ENCODE data around the gene BPI.

BPI gene

GRCh38 chr20:38267296-38267695 lies 36.7 kb upstream of the BPI start:
- Histone ChIP-seq H3K27me3 (ENCODE audit: control insufficient read depth in 1 of 2, insufficient read depth in 2 of 2, low read length in 2 of 2) (no peaks in the 10 kb centered on the region), H3K4me1 (ENCODE audit: insufficient read depth, low read length) (peaks cover 4% of the 10 kb centered on the region), H3K27ac (ENCODE audit: low read depth, low read length) (no peak overlapping the region), H3K9me3 (ENCODE audit: low read length) (peaks cover 3% of the 10 kb centered on the region), H3K4me3 (ENCODE audit: low read depth in 1 of 2, low read length in 2 of 2) (no peak overlapping the region), H3K9ac (ENCODE audit: low read length) (no peak overlapping the region), H3K36me3 (ENCODE audit: insufficient read depth, low read length) (no peaks in the 10 kb centered on the region)

GRCh38 chr20:38267901-38268514 lies 35.9 kb upstream of the BPI start:
- Histone ChIP-seq H3K9me3 (ENCODE audit: low read length) (peaks cover 3% of the 10 kb centered on the region), H3K36me3 (ENCODE audit: insufficient read depth, low read length) (no peaks in the 10 kb centered on the region), H3K4me1 (ENCODE audit: insufficient read depth, low read length) (peaks cover 4% of the 10 kb centered on the region), H3K9ac (ENCODE audit: low read length) (no peak overlapping the region), H3K27me3 (ENCODE audit: control insufficient read depth in 1 of 2, insufficient read depth in 2 of 2, low read length in 2 of 2) (no peaks in the 10 kb centered on the region), H3K27ac (ENCODE audit: low read depth, low read length) (no peak overlapping the region), H3K4me3 (ENCODE audit: low read depth in 1 of 2, low read length in 2 of 2) (no peak overlapping the region)

- no peak overlapping the region for H3K4me3 ChIP-seq (ENCODE audit: low read depth in 1 of 2, low read length in 2 of 2)
- no peak overlapping the region for H3K27ac ChIP-seq (ENCODE audit: low read depth, low read length)
- no peaks in the 10 kb centered on the region for H3K36me3 ChIP-seq (ENCODE audit: insufficient read depth, low read length)
- H3K9me3 ChIP-seq (ENCODE audit: low read length), result peaks cover 3% of the 10 kb centered on the region
- no peak overlapping the region for H3K9ac ChIP-seq (ENCODE audit: low read length)
- no peaks in the 10 kb centered on the region for H3K27me3 ChIP-seq (ENCODE audit: control insufficient read depth in 1 of 2, insufficient read depth in 2 of 2, low read length in 2 of 2)
- peaks cover 4% of the 10 kb centered on the region for H3K4me1 ChIP-seq (ENCODE audit: insufficient read depth, low read length)
These were observed 34.9 kb upstream of the BPI start for GRCh38 chr20:38269040-38269439.

GRCh38 chr20:38269715-38270114 lies 34.2 kb upstream of the BPI start:
- H3K4me1 ChIP-seq (ENCODE audit: insufficient read depth, low read length), result peaks cover 4% of the 10 kb centered on the region
- no peaks in the 10 kb centered on the region for H3K36me3 ChIP-seq (ENCODE audit: insufficient read depth, low read length)
- H3K9me3 ChIP-seq (ENCODE audit: low read length), result peaks cover 3% of the 10 kb centered on the region
- H3K9ac ChIP-seq (ENCODE audit: low read length), result no peak overlapping the region
- H3K27ac ChIP-seq (ENCODE audit: low read depth, low read length), result no peak overlapping the region
- no peaks in the 10 kb centered on the region for H3K27me3 ChIP-seq (ENCODE audit: control insufficient read depth in 1 of 2, insufficient read depth in 2 of 2, low read length in 2 of 2)
- H3K4me3 ChIP-seq (ENCODE audit: low read depth in 1 of 2, low read length in 2 of 2), result no peak overlapping the region

GRCh38 chr20:38270869-38271605 lies 32.9 kb upstream of the BPI start:
- Histone ChIP-seq H3K4me1 (ENCODE audit: insufficient read depth, low read length) (peaks cover 4% of the 10 kb centered on the region), H3K27me3 (ENCODE audit: control insufficient read depth in 1 of 2, insufficient read depth in 2 of 2, low read length in 2 of 2) (no peaks in the 10 kb centered on the region), H3K27ac (ENCODE audit: low read depth, low read length) (no peak overlapping the region), H3K36me3 (ENCODE audit: insufficient read depth, low read length) (no peaks in the 10 kb centered on the region), H3K9ac (ENCODE audit: low read length) (no peak overlapping the region), H3K4me3 (ENCODE audit: low read depth in 1 of 2, low read length in 2 of 2) (no peak overlapping the region), H3K9me3 (ENCODE audit: low read length) (no peaks in the 10 kb centered on the region)

GRCh38 chr20:38271608-38272120 lies 32.3 kb upstream of the BPI start:
- Histone ChIP-seq H3K27ac (ENCODE audit: low read depth, low read length) (no peak overlapping the region), H3K4me3 (ENCODE audit: low read depth in 1 of 2, low read length in 2 of 2) (no peak overlapping the region), H3K36me3 (ENCODE audit: insufficient read depth, low read length) (no peaks in the 10 kb centered on the region), H3K4me1 (ENCODE audit: insufficient read depth, low read length) (peaks cover 4% of the 10 kb centered on the region), H3K9ac (ENCODE audit: low read length) (no peak overlapping the region), H3K27me3 (ENCODE audit: control insufficient read depth in 1 of 2, insufficient read depth in 2 of 2, low read length in 2 of 2) (no peaks in the 10 kb centered on the region), H3K9me3 (ENCODE audit: low read length) (no peaks in the 10 kb centered on the region)

- no peak overlapping the region for H3K9ac ChIP-seq (ENCODE audit: low read length)
- peaks cover 4% of the 10 kb centered on the region for H3K4me1 ChIP-seq (ENCODE audit: insufficient read depth, low read length)
- H3K27me3 ChIP-seq (ENCODE audit: control insufficient read depth in 1 of 2, insufficient read depth in 2 of 2, low read length in 2 of 2), result no peaks in the 10 kb centered on the region
- no peak overlapping the region for H3K27ac ChIP-seq (ENCODE audit: low read depth, low read length)
- H3K9me3 ChIP-seq (ENCODE audit: low read length), result no peaks in the 10 kb centered on the region
- no peaks in the 10 kb centered on the region for H3K36me3 ChIP-seq (ENCODE audit: insufficient read depth, low read length)
- H3K4me3 ChIP-seq (ENCODE audit: low read depth in 1 of 2, low read length in 2 of 2), result no peak overlapping the region
These were observed 31.6 kb upstream of the BPI start for GRCh38 chr20:38272398-38272797.

GRCh38 chr20:38272961-38273360 lies 31.0 kb upstream of the BPI start:
- Histone ChIP-seq H3K9me3 (ENCODE audit: low read length) (no peaks in the 10 kb centered on the region), H3K36me3 (ENCODE audit: insufficient read depth, low read length) (no peaks in the 10 kb centered on the region), H3K9ac (ENCODE audit: low read length) (no peak overlapping the region), H3K4me1 (ENCODE audit: insufficient read depth, low read length) (no peaks in the 10 kb centered on the region), H3K4me3 (ENCODE audit: low read depth in 1 of 2, low read length in 2 of 2) (no peak overlapping the region), H3K27ac (ENCODE audit: low read depth, low read length) (no peak overlapping the region), H3K27me3 (ENCODE audit: control insufficient read depth in 1 of 2, insufficient read depth in 2 of 2, low read length in 2 of 2) (no peaks in the 10 kb centered on the region)

GRCh38 chr20:38275815-38276550 lies 28.0 kb upstream of the BPI start:
- H3K9ac ChIP-seq (ENCODE audit: low read length), result no peak overlapping the region

GRCh38 chr20:38277285-38277684 lies 26.7 kb upstream of the BPI start:
- H3K4me3 ChIP-seq (ENCODE audit: low read depth in 1 of 2, low read length in 2 of 2), result no peak overlapping the region
- H3K9ac ChIP-seq (ENCODE audit: low read length), result no peak overlapping the region
- H3K9me3 ChIP-seq (ENCODE audit: low read length), result no peaks in the 10 kb centered on the region
- H3K4me1 ChIP-seq (ENCODE audit: insufficient read depth, low read length), result no peaks in the 10 kb centered on the region
- no peaks in the 10 kb centered on the region for H3K36me3 ChIP-seq (ENCODE audit: insufficient read depth, low read length)
- no peaks in the 10 kb centered on the region for H3K27me3 ChIP-seq (ENCODE audit: control insufficient read depth in 1 of 2, insufficient read depth in 2 of 2, low read length in 2 of 2)
- H3K27ac ChIP-seq (ENCODE audit: low read depth, low read length), result no peak overlapping the region

More at GRCh38 chr20:38275815-38276550, 28.0 kb upstream of the BPI start:
- Histone ChIP-seq H3K9me3 (ENCODE audit: low read length) (no peaks in the 10 kb centered on the region), H3K36me3 (ENCODE audit: insufficient read depth, low read length) (no peaks in the 10 kb centered on the region), H3K27me3 (ENCODE audit: control insufficient read depth in 1 of 2, insufficient read depth in 2 of 2, low read length in 2 of 2) (no peaks in the 10 kb centered on the region), H3K4me3 (ENCODE audit: low read depth in 1 of 2, low read length in 2 of 2) (no peak overlapping the region), H3K4me1 (ENCODE audit: insufficient read depth, low read length) (no peaks in the 10 kb centered on the region), H3K27ac (ENCODE audit: low read depth, low read length) (no peak overlapping the region)

- no peak overlapping the region for H3K4me3 ChIP-seq (ENCODE audit: low read depth in 1 of 2, low read length in 2 of 2)
- H3K4me1 ChIP-seq (ENCODE audit: insufficient read depth, low read length), result no peaks in the 10 kb centered on the region
- H3K27ac ChIP-seq (ENCODE audit: low read depth, low read length), result no peak overlapping the region
- no peaks in the 10 kb centered on the region for H3K27me3 ChIP-seq (ENCODE audit: control insufficient read depth in 1 of 2, insufficient read depth in 2 of 2, low read length in 2 of 2)
- H3K9me3 ChIP-seq (ENCODE audit: low read length), result no peaks in the 10 kb centered on the region
- no peak overlapping the region for H3K9ac ChIP-seq (ENCODE audit: low read length)
- H3K36me3 ChIP-seq (ENCODE audit: insufficient read depth, low read length), result no peaks in the 10 kb centered on the region
These were observed 26.3 kb upstream of the BPI start for GRCh38 chr20:38277691-38278090.

Data from muscle layer of colon (tissue), 2 donors.